KOPT-K1 (cell line): Measurements from ENCODE around the gene PTPN3.

ENCODE experiments used
- H3K27ac ChIP-seq: fragments of 200-600 bp; sonication (generic); 2 replicates; pipeline ENCODE4 v1.5.1; 2016; ENCODE audit warnings: antibody characterized with exemption, mild to moderate bottlenecking, low read depth, low read length; ENCODE audit not compliant: poor library complexity, severe bottlenecking
- H3K36me3 ChIP-seq: fragments of 200-600 bp; sonication (generic); 2 replicates; pipeline ENCODE4 v1.5.1; 2017; ENCODE audit warnings: antibody characterized with exemption, mild to moderate bottlenecking, low read length, moderate library complexity; ENCODE audit not compliant: insufficient read depth
- H3K9me3 ChIP-seq: fragments of 200-600 bp; sonication (generic); 2 replicates; pipeline ENCODE4 v1.5.1; 2017; ENCODE audit warnings: antibody characterized with exemption, low read length, mild to moderate bottlenecking; ENCODE audit not compliant: insufficient read depth, poor library complexity, severe bottlenecking

Gene PTPN3

DNA sequence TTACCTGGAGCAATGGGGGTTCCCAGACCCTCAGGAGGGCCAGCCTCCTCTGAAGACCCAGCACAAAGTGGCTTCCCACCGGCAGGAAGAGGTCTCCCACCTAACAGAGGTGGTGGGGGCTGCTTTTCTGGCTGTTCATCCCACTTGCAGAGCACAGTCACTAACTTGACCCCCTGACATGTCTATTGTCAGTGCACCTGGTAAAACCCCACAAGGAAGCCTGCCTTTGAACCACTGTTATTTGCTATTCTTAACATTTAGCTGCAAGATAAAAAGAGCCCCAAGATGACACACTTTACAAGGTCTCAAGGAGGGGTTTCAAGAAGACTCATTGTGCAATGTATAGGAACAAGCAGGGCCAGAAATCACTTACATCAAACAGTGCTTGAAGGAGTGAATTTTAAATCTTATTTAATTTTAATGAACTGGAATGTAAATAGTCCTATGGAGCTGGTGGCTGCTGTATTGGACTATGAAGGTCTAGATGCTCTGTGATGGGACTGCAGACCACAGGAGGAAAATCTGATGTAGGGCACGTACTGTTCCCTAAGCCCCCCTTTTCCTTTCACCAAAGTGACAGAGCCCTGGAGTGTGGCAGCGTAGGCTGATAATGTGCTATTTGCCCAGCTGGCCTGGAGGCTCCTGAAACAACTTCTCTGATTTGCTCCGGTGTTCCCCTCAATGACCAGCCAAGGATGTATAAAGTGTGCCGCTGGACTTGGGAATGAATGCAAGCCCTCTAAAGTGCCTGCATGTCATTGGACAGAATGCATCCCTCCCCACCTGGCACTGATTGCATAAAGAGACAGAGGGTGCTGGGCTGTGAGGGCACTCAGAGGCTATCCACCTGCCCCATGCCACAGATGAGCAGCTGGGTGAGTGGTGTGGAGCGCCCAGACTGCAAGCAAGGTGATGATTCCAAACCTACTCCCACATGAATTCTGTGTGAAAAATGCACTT is 80.2 kb downstream of the PTPN3 start:
- no peaks in the 10 kb centered on the region for H3K36me3 ChIP-seq
- no peaks in the 10 kb centered on the region for H3K9me3 ChIP-seq
- H3K27ac ChIP-seq = peak overlapping the region; percentile 98

DNA sequence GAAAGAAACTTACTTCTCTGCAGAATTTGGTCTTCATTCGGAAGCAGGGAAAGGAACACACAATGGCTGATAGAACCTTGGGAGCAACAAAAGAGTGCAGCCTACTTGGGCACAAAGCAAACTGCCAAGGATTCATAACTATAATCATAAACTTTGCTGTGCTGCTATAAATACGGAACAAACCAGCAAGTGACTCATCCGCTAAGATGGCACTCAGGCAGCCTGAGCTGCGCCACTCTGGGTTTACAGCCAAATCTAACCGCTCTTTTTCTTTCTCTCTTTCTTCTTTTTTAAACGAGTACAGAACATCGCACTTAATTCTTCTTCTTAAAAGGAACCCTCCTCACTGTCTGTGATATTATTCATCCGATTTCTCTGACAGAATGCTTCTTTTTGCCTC is 81.1 kb downstream of the PTPN3 start:
- peak overlapping the region; percentile 98 for H3K27ac ChIP-seq
- H3K36me3 ChIP-seq = no peaks in the 10 kb centered on the region
- no peaks in the 10 kb centered on the region for H3K9me3 ChIP-seq

DNA sequence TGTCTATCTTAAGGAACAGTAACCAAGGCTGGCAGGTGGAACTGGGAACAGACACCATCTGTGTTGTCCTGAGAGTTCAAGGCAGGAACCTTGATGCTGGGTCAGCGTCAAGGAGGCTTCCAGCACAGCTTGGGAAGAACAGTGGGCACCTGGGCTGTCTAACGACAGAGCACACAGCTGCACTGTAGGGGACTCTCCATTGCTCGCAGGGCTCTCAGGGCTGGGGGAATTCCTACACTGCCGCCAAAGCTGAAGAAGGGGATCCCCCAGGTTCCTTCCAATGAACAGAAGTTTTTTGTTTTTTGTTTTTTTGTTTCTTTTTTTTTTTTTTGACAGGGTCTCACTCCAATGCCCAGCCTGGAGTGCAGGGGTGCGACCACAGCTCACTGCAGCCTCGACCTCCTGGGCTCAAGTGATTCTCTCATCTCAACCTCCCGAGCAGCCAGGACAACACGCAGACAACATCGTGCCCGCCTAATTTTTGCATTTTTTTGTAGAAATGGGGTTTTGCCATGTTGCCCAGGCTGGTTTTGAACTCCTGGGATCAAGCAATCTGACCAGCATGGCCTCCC is 81.9 kb downstream of the PTPN3 start:
- Histone ChIP-seq H3K36me3 (no peaks in the 10 kb centered on the region), H3K9me3 (no peaks in the 10 kb centered on the region), H3K27ac (peak overlapping the region; percentile 98)

DNA sequence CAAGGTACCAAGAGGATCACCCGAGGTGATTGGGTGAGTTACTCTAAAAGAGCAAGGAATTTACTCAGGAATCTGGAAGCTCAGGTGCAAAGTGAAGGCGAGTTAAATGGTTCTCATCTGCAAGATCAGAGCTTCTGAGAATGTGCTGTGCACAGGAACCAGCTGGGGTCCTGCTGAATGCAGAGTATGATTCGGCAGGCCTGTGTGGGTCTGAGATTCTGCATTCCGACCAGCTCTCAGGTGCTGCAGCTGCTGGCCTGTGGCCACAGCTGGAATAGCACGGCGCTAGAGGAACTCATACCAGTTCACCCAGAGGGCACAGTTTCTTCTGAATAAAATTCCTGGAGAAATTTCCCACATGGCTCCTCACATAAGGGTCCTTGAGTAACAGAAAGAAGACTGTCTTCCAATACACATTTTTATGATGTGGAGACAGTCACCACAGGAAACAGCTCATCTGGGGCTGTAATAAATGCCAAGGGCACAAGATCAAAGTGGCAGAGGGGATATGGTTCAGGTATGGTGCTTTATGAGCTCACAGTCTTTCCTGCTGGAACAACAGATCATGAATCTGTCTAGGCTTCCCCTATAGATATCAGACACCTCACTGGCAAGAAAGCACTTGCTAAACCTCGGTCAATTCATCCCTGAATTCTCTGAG is 83.9 kb downstream of the PTPN3 start:
- Histone ChIP-seq H3K27ac (peak overlapping the region; percentile 98), H3K9me3 (no peaks in the 10 kb centered on the region), H3K36me3 (peaks cover 3% of the 10 kb centered on the region; the same call in 1 of the 2 replicates)

DNA sequence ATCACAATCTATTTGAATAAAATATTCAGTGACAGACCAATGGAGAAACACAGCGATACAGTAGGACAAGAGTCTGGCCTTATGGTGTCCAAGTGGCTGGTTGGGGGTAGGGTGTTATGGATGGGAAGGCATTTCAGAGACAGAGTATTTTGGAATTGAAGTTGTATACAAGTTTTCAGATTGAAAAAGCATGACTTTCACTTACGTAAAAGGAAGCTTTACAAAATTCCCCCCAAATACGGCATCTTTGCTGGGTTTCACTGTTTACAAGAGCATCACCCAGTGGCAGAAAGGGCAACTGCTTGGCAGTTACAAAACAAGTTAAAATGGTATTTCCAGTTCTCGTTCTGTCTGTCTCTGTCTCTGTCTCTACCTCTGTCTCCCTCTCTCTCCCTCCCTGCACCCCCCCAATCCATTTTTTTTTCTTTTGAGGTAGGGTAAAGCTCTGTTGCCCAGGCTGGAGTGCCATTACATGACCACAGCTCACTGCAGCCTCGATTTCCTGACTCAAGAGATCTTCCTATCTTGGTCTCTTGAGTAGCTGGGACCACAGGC is 86.2 kb downstream of the PTPN3 start:
- Histone ChIP-seq H3K27ac (peak overlapping the region; percentile 41), H3K36me3 (peaks cover 22% of the 10 kb centered on the region; the same call in 1 of the 2 replicates), H3K9me3 (no peaks in the 10 kb centered on the region)

DNA sequence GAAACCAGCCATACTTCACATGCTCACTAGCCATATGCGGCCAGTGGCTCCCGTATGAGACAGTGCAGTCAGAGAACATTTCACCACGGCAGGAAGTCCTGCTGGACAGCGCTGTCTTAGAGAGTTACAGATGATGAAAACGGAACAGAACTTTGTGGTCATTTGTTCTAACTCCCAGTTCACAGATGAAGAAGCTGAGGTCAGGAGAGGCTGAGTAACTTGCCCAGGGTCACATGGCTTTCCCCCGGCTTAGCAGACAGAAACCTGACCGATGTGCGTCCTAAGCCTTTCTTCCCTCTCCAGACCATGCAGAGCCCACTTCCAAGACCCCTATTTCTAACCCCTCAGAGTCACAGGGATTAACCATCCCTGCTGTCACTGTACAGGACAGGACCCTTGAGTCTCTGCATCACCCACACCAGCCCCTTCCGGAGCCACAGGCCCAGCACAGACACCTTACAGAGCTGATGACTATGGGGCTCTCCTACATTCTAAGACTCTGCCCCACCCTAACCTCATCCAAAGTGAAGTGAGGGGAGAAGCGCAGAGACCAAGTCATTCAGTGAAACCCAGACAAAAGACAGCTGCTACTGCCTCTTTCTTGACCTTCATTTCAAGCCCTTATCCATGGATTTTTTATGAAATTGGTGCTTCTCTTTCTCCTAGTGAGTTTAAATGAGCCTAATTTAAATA is 86.9 kb downstream of the PTPN3 start:
- no peak overlapping the region for H3K27ac ChIP-seq
- peaks cover 27% of the 10 kb centered on the region for H3K36me3 ChIP-seq
- H3K9me3 ChIP-seq = no peaks in the 10 kb centered on the region

DNA sequence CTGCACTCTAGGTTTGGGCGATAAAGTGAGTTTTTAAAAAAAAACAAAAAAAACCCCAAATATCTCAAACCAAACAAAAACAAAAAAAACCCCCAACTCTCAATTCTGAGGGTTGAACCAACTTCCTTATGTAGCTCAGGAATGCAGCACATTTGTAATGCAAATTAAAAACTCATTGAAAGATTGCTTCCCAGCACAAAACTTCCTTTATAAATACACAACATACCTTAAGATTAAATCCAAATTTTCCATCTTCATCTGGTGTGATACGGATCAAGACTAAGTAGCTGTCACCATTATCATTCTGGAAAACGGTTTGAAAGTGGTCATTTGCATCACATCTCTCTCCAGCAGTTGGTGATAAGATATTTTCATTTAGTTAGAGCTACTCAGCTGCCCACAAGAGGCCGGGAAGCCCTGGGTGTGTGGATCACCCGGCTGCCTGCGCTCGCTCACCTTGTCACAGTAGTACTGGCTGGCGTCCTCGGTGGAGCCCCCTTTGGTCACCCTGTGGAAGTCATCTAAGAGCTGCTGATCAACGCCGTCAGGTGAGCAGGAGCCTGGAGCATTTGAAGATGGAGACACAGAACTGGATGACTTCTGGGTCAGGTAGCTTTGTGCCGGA is 88.2 kb downstream of the PTPN3 start:
- H3K9me3 ChIP-seq = no peaks in the 10 kb centered on the region
- no peak overlapping the region for H3K27ac ChIP-seq
- peaks cover 40% of the 10 kb centered on the region for H3K36me3 ChIP-seq

DNA sequence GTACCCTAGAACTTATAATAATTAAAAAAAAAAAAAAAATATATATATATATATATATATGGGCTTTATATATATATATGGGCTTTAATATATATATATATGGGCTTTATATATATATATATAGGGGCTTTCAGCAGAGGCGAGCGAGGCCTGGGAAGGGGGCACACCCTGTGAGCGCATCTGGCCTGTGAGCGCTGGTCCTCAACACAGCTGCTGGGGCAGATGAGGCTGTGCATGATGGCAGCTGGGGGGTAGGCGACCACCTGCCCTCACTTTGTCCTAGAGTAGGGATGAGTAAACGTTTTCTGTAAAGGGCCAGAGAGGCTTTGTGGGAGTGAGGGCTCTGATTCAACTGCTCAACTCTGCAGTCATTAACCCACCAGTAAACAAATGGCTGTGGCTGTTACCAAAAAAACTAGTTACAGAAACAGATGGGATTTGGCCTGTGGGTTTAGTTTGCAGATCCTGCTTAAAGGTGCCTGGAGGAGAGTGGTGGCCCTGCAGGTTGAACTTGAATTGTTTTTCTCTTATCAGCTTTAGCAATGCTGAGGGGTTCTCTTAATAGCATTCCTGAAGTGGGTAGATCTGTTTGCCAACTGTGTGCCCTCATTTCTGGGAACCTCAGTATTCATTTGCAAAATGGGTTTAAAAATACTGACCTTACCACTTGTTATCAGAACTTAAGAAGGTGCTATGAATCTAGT is 89.2 kb downstream of the PTPN3 start:
- no peaks in the 10 kb centered on the region for H3K9me3 ChIP-seq
- peaks cover 50% of the 10 kb centered on the region for H3K36me3 ChIP-seq
- H3K27ac ChIP-seq = no peak overlapping the region

DNA sequence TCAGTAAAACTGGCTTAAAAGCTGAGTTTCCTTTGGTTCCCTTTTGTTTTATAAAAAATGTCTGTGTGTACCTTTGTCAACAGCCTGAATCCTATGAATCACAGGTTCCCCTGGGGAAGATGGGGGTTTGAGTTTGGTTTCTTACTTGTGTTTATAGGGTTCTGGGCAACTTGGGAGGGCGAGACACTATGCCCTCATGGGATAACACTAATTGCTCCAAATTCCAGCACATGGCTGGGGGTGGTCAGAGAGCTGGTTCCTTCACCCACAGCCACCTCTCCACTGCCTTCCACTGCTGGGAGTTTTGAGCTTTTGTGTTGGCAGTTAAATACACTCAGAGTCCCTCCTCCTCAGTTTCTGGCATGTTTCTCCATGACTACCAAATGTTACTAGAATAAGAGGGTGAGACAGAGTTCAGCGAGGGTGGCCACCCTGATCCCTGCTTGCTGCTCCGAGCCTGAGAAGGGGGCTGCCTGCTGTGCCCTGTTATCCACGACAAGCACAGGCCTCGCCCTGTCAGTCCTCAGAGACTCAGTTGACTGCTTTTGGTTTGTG is 94.3 kb downstream of the PTPN3 start:
- no peak overlapping the region for H3K27ac ChIP-seq
- H3K9me3 ChIP-seq = no peaks in the 10 kb centered on the region
- H3K36me3 ChIP-seq = peaks cover 69% of the 10 kb centered on the region

DNA sequence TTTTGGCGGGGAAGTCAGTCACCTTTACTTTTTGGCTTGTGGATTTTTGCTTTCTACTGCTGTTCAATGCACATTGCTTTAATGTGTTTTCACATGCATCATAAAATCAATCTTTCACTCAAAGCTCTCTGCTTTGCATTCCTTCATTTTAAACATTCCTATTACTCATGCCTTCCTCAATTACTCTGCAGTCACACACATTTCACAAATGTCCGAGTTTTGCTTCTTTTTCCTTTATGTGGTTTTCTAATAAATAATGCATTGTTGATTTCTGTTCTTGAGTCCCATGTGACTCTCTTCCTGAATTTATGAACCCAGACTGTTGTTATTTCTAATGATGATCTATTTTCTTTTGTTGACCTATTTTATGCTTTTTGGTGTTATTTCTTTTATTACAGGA is 95.0 kb downstream of the PTPN3 start:
- Histone ChIP-seq H3K36me3 (peaks cover 72% of the 10 kb centered on the region), H3K9me3 (no peaks in the 10 kb centered on the region), H3K27ac (no peak overlapping the region)

DNA sequence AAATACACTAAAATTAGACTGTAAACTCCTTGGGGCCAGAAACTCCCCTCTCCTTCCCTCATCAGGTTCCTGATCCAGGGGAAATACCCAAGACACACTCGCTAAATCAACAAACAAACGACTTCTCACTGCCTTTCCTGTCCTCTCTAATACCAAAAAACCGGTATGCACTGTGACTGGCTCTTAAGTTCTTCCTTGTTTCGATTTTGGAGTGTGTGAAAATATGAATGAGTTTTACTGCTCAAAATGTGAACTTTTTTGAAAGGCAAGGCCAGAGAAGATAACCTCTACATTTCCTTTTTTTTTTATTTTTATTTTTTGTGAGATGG is 96.2 kb downstream of the PTPN3 start:
- Histone ChIP-seq H3K9me3 (no peaks in the 10 kb centered on the region), H3K36me3 (peaks cover 74% of the 10 kb centered on the region), H3K27ac (no peak overlapping the region)

DNA sequence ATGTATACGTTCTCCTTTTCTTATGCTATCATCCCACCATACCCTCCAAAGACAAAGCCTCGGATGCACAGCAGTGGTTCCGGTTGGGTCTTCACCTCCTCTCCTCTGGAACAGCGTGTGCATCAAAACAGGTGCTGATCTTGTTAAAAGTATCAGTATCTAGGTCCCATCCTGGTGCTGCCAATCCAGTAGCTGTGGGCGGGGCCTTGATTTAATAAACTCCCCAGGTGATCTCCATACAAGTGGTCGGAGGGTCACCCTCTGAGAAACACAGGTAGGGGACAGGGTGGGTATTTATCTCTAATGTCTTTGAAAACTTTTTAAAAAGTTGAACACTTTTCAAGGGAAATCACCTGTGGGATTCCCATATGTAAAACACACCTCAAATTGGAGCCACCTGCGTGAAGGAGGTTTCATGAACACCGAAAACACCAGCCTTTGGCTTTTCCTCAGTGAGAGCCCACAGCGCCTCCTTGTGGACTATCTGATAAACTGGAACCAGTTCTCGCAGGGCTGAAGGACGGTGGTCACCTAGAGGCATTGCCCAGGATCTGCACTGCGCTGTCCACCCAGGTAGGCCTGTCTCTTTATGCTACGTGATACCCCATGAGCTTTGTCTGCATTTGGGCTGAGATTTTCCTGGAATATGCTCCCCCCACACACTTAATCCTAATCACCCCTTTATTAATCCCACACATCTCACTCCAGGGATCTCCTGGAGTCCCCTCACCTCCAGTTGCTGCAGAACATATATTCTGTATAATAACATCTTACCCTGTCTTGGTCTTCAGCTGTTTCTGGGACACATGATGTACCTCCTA is 96.7 kb downstream of the PTPN3 start:
- peaks cover 75% of the 10 kb centered on the region for H3K36me3 ChIP-seq
- H3K27ac ChIP-seq = no peak overlapping the region
- H3K9me3 ChIP-seq = no peaks in the 10 kb centered on the region

DNA sequence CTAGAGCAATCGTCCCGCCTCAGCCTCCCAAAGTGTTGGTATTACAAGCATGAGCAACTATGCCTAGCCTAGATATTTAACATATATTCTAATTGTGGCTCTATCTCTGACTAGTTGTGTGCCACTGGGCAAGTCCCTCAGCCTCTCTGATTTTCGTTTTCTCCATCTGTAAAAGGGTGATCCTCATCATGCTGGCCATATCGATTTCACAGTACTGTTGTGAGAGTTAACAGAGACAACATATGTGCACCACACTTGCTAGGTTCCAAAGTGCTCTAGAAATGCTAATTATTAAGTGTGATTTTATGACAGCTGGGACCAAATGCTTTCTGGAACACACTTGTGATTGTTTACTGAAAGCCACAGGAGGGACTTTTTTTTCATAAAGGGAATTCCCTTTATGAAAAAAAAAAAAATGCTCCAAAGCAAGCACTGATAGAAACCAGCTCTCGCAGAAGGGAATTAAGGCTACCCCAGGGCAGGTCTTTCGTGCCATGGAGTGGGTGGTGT is 98.8 kb downstream of the PTPN3 start:
- H3K9me3 ChIP-seq = no peaks in the 10 kb centered on the region
- H3K27ac ChIP-seq = no peak overlapping the region
- H3K36me3 ChIP-seq = peaks cover 58% of the 10 kb centered on the region
